ENCODE measurements around the gene PTP4A2.

The PTP4A2 gene

DNA sequence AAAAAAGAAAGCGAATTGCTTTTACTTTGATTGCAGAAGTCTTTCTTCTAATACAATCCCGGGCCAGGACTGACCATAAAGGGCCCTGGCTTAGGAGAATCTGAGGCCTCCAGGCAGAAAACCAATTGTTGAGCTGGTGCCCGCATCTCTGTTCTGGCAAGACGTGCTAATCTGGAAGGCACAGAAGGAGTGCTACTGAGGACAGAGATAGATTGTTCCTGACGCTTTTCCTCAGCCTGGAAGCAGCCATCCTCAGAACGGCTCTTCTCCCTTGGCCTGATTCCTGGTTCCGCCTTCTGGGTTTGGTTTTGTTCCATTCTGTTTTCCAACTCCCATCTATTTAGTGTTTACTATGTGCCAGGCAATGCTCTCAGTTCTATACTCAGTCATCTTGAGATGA, 77.6 kb downstream of the PTP4A2 start:
- no peak for DNase-seq (ENCODE audit: low read depth)

DNA sequence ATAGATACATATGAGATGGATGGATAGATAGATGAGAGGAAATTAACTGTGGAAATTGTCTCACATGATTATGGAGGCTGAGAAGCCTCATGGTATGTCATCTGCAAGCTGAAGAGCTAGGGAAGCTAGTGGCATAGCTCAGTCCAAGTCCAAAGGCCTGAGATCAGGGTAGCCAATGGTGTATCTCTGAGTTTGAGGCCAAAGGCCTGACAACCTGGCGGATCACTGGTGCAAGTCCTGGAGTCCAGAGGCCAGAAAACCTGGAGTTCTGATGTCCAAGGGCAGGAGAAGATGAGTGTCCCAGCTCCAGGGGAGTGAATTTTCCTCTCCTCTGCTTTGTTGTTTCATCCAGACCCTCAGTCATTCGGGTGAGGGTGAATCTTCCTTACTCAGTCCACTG, 78.4 kb downstream of the PTP4A2 start:
- DNase-seq (ENCODE audit: low read depth): no peak

DNA sequence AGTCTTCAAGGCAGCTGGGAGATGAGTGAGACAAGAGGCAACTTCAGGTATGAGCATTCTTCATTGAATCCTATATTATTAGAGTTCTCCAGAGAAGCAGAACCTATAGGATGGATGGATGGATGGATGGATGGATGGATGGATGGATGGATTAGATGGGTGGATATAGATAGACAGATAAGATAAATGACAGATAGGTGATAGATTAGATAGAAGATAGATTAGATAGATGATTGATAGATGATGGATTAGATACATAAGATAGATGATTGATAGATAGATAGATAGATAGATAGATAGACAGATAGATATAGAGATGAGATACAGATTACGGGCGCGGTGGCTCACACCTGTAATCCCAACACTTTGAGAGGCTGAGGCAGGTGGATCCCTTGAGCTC, 79.1 kb downstream of the PTP4A2 start:
- DNase-seq (ENCODE audit: low read depth): no peak

DNA sequence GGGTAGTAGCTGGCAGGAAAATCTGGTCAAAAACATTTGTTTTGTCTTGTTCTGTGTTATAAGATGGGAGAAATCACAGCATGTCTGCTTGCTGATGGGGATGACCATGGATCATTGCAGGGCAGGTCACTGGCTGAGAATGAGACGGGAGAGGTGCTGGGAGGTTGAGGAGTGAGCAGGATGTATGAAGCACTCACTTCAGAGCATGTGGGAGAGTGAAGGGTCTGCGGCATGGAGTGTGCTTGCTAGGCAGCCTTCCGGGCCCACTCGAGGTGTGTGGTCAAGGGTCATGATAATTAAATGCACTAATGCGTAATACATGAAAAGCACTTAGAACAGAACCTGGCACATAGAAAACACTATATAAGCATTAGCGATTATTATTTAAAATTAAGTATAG, 80.3 kb downstream of the PTP4A2 start:
- no peak for DNase-seq (ENCODE audit: low read depth)

Measured in T follicular helper cell (primary cell).